Skeletal muscle satellite cell (primary cell): ENCODE results near the gene BBS12.

Experiments used
- H3K27me3 ChIP-seq: 2 replicates; pipeline ENCODE4 v1.7.0; 2013; ENCODE audit warnings: low read length; ENCODE audit not compliant: control insufficient read depth, insufficient read depth
- H3K36me3 ChIP-seq: 2 replicates; pipeline ENCODE4 v1.7.0; 2013; ENCODE audit warnings: mild to moderate bottlenecking, control low read depth, low read length; ENCODE audit not compliant: insufficient read depth
- H3K4me1 ChIP-seq: 2 replicates; pipeline ENCODE4 v1.7.0; 2013; ENCODE audit warnings: low read length; ENCODE audit not compliant: control insufficient read depth, insufficient read depth
- H3K4me2 ChIP-seq: 2 replicates; pipeline ENCODE4 v1.7.0; 2013; ENCODE audit warnings: mild to moderate bottlenecking, low read length
- H3K4me3 ChIP-seq: 2 replicates; pipeline ENCODE4 v1.7.0; 2013; ENCODE audit warnings: low read length
- H3K9ac ChIP-seq: 2 replicates; pipeline ENCODE4 v1.7.0; 2013; ENCODE audit warnings: mild to moderate bottlenecking, low read depth, low read length, moderate library complexity
- H3K9me3 ChIP-seq: replicated peaks from 2 replicates; pipeline ENCODE4 v1.7.0; 2013; ENCODE audit warnings: mild to moderate bottlenecking, control low read depth, low read length

BBS12 gene

DNA sequence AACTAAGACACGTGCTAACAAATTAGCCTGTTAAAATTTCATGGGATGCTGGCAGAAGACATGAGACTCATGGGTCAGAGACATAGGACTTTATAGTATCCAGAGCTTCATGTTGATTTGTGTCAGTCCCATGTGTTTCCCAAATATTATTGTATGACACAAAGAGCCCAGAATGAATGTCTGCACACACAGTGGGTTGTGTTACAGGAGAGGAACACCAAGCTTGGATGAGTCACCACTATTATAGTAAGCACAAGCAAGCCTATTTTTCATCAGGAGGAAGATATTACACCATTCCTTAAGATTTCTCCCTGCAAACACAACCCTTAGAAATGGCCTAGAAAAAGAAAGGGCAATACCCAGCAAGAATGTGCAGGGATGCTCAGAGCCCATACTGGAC is 15.4 kb downstream of the BBS12 start:
- Histone ChIP-seq H3K36me3 (peaks cover 5% of the 10 kb centered on the region), H3K9me3 (no peaks in the 10 kb centered on the region), H3K27me3 (no peaks in the 10 kb centered on the region), H3K4me3 (no peak overlapping the region), H3K4me2 (peak overlapping the region; percentile 40), H3K4me1 (peaks cover 26% of the 10 kb centered on the region), H3K9ac (no peak overlapping the region)

DNA sequence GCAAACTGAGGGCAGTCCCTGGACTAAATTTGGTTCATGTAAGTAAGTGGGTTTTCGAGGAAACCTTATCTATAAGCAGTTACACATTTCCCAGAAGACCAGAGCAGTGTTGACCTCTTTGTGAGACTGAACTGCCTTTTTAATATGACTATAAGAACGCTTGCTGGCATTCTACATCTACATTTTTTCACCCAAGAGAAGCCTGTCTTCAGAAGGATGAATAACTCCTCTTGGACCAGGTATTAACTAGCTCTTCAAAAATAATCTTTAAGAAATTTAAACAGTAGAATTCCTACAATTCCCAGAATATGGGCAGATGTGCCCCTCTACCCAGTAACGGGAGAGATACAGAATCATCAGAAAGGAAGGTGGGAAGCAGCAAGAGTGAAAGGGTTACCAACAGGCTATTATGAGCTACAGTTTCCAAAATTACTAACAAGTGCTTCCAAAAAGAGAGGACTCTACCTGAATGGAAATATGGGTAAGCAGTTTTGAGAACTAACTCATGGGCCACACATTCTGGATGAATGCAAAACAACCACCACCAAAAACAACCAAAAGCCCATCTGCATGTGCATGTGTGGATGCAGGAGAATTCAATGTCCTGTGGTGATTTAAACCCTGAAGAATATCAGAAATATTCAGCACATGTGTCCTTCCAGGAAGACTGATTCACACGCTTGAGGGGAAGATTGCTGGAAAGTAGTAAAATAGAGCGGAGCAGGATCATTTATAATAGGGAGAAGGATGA is 17.4 kb downstream of the BBS12 start:
- no peak overlapping the region for H3K4me2 ChIP-seq

DNA sequence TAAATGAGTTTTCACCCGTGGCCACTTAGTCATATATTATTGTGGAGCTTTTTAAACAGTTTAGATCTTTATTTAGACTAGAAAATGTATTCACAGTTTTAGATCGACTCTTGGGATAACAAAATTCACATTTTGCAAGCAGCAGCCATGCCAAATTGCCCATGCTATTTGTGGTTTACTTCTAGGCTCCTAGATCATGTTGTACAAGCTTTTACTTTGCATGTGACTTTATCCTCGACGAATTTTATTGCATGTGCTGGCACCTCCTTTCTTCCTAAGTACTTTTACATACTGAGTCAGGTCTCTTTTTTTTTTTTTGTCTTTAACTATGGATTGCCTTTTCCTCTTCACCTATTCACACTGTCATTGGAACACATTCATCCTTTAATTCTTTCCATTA is 23.2 kb downstream of the BBS12 start:
- Histone ChIP-seq H3K4me2 (no peak overlapping the region), H3K27me3 (no peaks in the 10 kb centered on the region), H3K4me3 (no peak overlapping the region), H3K36me3 (no peaks in the 10 kb centered on the region), H3K4me1 (peaks cover 14% of the 10 kb centered on the region), H3K9me3 (no peaks in the 10 kb centered on the region), H3K9ac (no peak overlapping the region)

More for the DNA sequence above, 17.4 kb downstream of the BBS12 start:
- H3K4me3 ChIP-seq = no peak overlapping the region
- H3K36me3 ChIP-seq = no peaks in the 10 kb centered on the region
- no peaks in the 10 kb centered on the region for H3K27me3 ChIP-seq
- no peaks in the 10 kb centered on the region for H3K9me3 ChIP-seq
- H3K9ac ChIP-seq = no peak overlapping the region
- H3K4me1 ChIP-seq = peaks cover 22% of the 10 kb centered on the region

DNA sequence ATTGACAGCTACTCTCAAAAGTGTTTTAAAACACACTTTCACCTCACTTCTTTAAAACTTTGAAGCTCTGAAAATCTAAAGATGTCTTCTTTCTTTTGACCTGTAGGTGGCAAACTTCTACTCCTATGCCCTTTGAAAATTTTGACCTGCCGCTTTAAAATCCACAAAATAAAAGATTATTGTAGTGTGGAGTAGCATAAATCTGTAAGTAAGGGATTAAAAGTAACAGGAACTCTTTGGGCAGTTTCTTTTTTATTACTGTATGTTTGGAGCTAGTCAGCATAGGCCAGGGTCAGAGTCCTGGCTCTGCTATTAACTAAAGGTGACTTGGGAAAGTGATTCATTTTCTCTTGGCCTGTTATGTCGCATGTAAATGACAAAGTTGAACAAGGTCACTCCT is 25.5 kb downstream of the BBS12 start:
- H3K9me3 ChIP-seq = no peaks in the 10 kb centered on the region
- H3K9ac ChIP-seq = peak overlapping the region; percentile 34
- peaks cover 14% of the 10 kb centered on the region for H3K4me1 ChIP-seq
- H3K36me3 ChIP-seq = no peaks in the 10 kb centered on the region
- H3K27me3 ChIP-seq = no peaks in the 10 kb centered on the region
- H3K4me2 ChIP-seq = peak overlapping the region; percentile 27
- no peak overlapping the region for H3K4me3 ChIP-seq

DNA sequence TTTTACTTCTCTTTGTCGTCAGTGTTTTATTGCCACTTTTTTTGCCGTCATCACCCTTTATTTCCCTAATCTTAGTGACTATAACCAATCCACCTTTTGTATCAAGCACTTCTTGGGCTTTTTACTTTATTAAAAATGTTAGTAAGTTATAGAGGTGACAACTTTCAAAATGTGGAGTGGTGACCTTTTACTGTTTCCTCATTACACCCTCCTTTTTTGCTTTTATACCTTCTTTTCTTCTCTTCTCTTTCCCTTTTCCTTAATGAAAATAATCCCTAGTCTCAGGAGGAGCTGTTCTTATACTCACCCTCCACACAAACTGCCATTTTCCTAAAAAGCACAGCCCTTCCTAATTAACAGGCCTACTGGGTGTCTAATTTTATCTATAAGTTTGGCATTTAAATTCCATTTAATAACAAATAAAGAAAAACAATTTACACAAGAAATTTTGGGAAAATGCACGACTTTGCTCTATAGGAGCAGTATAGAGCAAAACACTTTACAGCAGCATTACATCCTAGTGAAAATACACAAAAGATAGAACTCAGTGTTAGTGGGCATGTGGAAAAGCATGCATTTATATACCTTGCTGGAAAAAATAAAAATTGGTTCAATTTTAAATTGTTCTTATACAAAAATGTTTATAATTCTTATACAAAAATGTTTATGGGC is 27.3 kb downstream of the BBS12 start:
- Histone ChIP-seq H3K4me3 (no peak overlapping the region), H3K27me3 (no peaks in the 10 kb centered on the region), H3K4me1 (peaks cover 30% of the 10 kb centered on the region), H3K9ac (no peak overlapping the region), H3K4me2 (no peak overlapping the region), H3K9me3 (no peaks in the 10 kb centered on the region), H3K36me3 (no peaks in the 10 kb centered on the region)

DNA sequence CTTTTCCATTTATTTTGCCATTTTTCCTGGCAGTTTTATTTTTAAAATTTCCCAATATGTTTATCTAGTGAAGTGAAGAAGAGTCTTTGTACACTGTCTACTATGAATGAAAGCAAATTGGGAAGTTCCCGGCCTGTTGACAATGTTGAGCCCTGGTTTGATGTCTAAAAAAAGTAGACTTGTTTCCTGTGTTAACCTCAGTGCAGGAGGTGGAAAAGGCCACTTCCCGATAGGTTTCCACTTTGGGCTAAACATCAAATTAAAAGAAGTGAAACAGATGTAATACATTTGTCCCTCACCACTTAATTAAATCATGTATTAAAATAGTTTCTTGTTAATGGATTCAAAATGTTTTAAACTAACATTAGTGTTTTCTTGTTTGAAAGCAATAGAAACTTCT is 30.0 kb downstream of the BBS12 start:
- no peaks in the 10 kb centered on the region for H3K27me3 ChIP-seq
- no peaks in the 10 kb centered on the region for H3K9me3 ChIP-seq
- peaks cover 37% of the 10 kb centered on the region for H3K4me1 ChIP-seq
- no peak overlapping the region for H3K9ac ChIP-seq
- no peak overlapping the region for H3K4me2 ChIP-seq
- H3K4me3 ChIP-seq = no peak overlapping the region
- H3K36me3 ChIP-seq = no peaks in the 10 kb centered on the region

DNA sequence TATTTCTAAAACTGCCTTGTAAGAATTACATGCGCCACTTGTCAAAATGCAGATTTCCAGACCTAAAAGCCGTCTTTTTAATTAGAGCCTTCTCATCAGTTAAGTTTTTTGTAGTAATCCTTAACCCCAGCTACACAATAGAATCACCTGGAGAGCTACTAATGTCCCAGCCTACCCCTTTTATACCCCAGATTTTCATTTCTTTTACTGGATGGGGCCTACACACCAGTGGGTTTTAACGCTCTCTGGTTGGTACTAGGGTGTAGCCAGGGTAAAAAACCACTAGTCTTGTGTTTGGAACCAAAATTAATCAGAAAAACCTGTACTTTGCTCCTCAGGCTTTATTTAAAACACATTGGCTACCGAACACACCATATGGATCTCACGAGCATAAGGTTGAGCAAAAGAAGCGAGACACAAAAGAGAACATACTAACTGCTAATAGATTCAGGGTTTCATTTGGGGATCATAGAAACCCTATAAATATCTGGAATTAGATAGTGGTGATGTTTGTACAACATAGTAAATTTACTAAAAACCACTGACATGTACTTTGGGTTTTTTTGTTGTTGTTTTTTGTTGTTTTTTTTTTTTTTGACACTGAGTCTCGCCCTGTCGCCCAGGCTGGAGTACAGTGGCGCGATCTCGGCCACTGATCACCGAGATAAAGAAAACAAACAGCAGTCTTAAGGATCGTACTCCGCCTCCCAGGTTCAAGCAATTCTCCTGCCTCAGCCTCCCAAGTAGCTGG is 30.6 kb downstream of the BBS12 start:
- H3K4me1 ChIP-seq = peaks cover 36% of the 10 kb centered on the region
- H3K9me3 ChIP-seq = no peaks in the 10 kb centered on the region
- H3K36me3 ChIP-seq = no peaks in the 10 kb centered on the region
- H3K4me2 ChIP-seq = no peak overlapping the region
- H3K4me3 ChIP-seq = no peak overlapping the region
- H3K27me3 ChIP-seq = no peaks in the 10 kb centered on the region
- no peak overlapping the region for H3K9ac ChIP-seq

DNA sequence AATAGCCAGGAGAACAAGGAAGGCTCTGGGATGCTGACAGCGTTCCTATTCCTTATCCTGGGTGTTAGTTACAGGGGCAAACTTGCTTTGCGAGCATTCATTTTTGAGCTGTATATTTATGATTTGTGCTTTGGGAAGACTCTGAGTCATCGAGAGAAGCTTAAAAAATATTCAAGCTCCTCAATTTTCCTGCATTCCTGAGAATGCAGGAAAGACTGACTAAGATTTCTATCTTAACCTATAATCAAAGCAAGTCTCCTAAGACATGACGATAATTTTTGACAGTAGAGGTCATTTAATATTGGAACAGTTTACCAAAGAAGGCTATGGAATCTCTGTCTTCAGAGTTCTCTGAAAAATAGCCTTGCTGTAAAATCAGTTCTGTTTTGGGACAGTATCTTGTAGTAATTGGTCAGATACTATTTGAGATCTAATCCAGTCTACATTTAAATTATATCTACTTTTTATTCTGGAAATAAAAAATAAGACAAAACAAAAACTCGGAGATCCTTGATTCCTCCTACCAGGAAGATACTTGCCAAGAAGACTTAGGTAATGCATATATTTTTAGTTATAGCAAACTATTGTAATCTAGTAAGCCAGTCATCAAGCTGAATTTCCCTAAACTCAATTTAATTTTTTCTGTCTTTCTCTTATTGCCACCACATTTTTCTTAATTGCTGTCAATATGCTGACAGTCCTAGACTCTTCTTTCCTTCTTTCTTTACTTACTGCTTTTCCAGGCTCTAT is 31.7 kb downstream of the BBS12 start:
- H3K9me3 ChIP-seq = no peaks in the 10 kb centered on the region
- H3K4me1 ChIP-seq = peaks cover 33% of the 10 kb centered on the region
- peak overlapping the region; percentile 85 for H3K9ac ChIP-seq
- H3K4me3 ChIP-seq = peak overlapping the region; percentile 48
- no peaks in the 10 kb centered on the region for H3K27me3 ChIP-seq
- peak overlapping the region; percentile 70 for H3K4me2 ChIP-seq
- H3K36me3 ChIP-seq = no peaks in the 10 kb centered on the region

DNA sequence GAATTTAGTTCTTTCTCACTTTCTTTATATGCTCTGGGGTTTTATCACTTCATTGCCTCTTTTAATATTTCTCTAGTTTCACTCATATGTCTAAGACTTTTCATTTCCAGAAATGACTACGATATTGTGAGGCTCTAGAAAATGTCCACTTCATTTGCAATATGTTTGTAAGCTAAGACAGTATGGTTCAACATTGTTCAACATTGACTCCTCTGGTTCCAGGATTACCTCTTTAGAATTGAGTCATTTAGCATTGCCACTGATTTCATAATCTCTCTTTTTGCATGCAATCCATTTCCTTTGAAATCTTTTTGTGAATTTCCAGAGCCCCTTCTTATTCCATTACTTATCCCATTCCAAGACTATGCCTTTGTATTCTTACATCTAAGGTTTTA is 32.3 kb downstream of the BBS12 start:
- Histone ChIP-seq H3K27me3 (no peaks in the 10 kb centered on the region), H3K4me2 (peak overlapping the region; percentile 70), H3K4me3 (peak overlapping the region; percentile 48), H3K9ac (peak overlapping the region; percentile 85), H3K9me3 (no peaks in the 10 kb centered on the region), H3K4me1 (peaks cover 30% of the 10 kb centered on the region), H3K36me3 (no peaks in the 10 kb centered on the region)

DNA sequence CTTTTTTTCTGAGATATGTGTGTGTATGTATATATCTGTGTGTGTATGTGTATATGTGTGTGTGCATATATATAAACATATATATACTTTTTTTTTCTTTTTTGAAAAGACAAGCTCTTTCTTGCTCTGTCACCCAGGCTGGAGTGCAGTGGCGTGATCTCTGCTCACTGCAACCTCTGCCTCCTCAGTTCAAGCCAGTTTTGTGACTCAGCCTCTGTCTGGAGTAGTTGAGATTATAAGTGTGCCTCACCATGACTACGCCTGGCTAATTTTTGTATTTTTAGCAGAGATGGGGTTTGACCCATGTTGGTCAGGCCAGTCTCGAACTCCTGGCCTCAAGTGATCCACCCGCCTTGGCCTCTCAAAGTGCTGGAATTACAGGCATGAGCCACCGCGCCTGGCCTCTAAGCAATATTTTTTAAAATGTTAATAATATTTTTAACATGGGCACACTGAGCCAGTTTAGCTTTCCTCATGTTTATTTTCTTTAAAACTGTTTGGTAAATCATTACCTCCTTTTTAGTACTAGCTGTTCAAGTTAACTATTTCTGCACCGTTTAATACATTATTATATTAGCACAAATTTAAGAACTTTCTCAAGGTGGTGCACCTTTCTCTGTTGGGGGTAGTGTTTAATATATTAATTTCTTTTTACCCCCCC is 33.3 kb downstream of the BBS12 start:
- no peaks in the 10 kb centered on the region for H3K36me3 ChIP-seq
- peak overlapping the region; percentile 85 for H3K9ac ChIP-seq
- H3K4me3 ChIP-seq = no peak overlapping the region
- H3K4me1 ChIP-seq = peaks cover 29% of the 10 kb centered on the region
- H3K27me3 ChIP-seq = no peaks in the 10 kb centered on the region
- no peaks in the 10 kb centered on the region for H3K9me3 ChIP-seq
- peak overlapping the region; percentile 70 for H3K4me2 ChIP-seq

DNA sequence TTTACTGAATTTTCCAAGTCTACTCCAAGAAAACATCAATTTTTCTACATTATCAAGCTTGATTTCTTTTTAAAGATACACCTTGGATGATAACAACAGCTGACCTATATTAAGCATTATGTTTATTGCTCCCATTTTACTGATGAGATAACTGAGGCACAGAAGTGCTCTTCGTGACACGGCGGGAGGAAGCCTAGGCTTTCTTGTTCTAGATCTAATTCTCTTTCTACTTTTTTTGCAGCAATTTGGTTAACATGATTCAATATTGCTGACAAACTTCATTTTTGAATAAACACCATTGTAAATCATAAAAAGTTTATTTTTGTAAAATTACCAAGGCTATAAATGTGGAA is 33.8 kb downstream of the BBS12 start:
- H3K36me3 ChIP-seq = no peaks in the 10 kb centered on the region
- no peaks in the 10 kb centered on the region for H3K27me3 ChIP-seq
- H3K9ac ChIP-seq = peak overlapping the region; percentile 35
- peaks cover 29% of the 10 kb centered on the region for H3K4me1 ChIP-seq
- H3K9me3 ChIP-seq = no peaks in the 10 kb centered on the region
- no peak overlapping the region for H3K4me3 ChIP-seq
- no peak overlapping the region for H3K4me2 ChIP-seq
